HG03378 (cell line): ENCODE measurements around the gene ABCC3.

ENCODE experiments used
- ATAC-seq: cut with Tn5 transposase; IDR thresholded peaks from one replicate; pipeline ENCODE4 v1.9.1; 2021; ENCODE audit warnings: mild to moderate bottlenecking, moderate library complexity; ENCODE audit not compliant: unreplicated experiment

ABCC3 gene, protein sequence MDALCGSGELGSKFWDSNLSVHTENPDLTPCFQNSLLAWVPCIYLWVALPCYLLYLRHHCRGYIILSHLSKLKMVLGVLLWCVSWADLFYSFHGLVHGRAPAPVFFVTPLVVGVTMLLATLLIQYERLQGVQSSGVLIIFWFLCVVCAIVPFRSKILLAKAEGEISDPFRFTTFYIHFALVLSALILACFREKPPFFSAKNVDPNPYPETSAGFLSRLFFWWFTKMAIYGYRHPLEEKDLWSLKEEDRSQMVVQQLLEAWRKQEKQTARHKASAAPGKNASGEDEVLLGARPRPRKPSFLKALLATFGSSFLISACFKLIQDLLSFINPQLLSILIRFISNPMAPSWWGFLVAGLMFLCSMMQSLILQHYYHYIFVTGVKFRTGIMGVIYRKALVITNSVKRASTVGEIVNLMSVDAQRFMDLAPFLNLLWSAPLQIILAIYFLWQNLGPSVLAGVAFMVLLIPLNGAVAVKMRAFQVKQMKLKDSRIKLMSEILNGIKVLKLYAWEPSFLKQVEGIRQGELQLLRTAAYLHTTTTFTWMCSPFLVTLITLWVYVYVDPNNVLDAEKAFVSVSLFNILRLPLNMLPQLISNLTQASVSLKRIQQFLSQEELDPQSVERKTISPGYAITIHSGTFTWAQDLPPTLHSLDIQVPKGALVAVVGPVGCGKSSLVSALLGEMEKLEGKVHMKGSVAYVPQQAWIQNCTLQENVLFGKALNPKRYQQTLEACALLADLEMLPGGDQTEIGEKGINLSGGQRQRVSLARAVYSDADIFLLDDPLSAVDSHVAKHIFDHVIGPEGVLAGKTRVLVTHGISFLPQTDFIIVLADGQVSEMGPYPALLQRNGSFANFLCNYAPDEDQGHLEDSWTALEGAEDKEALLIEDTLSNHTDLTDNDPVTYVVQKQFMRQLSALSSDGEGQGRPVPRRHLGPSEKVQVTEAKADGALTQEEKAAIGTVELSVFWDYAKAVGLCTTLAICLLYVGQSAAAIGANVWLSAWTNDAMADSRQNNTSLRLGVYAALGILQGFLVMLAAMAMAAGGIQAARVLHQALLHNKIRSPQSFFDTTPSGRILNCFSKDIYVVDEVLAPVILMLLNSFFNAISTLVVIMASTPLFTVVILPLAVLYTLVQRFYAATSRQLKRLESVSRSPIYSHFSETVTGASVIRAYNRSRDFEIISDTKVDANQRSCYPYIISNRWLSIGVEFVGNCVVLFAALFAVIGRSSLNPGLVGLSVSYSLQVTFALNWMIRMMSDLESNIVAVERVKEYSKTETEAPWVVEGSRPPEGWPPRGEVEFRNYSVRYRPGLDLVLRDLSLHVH (N-terminal part only)

DNA sequence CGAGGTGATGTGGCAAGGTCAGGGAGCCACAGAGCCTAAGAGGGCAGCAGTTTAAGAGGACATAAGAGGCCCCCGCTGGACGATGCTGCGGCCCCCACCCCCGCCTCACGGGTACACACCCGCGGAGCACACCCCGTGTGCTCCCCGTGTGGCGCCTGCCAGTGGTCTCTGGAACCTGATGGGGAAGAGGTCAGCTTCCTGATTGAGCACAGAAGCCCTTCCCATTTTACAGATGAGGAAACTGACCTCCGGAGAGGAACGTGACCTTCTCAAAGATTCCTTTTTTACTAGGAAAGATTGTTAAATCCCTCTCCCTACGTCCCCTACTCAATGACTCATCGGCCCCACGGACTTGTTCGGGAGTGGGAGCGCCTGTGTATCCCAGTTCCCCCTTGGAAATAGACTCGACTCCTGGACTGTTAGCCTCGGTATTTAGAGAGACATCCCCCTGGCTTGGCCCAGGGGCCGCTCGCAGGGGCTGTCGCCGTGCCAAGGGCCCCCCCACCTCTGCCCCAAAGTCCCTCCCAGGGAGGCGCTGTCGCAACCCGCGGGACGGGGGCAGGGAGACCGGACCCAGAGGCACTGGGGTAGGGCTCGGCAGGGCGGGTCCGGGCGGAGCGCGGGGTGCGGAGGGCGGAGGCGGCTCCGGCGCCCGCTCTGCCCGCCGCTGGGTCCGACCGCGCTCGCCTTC is at the start of gene ABCC3:
Gene ABCC3 (plus strand): TSS at position 658 of the 691 bp plus-strand sequence. CDS start 56 bp downstream, outside the sequence.
- ATAC-seq = no peak

GRCh38 chr17:50585346-50585745 is 49.3 kb upstream of the ABCC3 start:
- no peak for ATAC-seq

DNA sequence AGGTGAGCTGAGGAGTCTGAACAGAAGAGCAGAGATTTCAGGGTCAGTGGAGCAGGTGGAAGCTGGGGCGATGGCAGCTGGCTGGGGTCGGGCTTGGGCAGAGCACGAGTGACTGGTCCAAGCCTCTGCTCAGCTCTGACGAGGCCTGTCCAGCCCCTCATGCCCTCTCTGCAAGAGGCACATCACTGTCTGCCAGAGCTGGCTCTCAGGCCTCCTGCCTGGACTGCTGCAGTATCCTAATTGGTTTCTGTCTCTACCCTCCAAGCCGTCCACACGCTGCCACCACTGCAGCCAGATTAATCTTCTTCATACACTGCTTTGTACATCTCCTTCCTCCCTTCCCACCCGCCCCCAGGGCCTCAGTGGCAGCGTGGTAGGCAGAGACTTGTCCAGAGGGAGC is 48.8 kb upstream of the ABCC3 start:
- no peak for ATAC-seq

- no peak for ATAC-seq
Observed at GRCh38 chr17:50586421-50587247, 48.0 kb upstream of the ABCC3 start.

DNA sequence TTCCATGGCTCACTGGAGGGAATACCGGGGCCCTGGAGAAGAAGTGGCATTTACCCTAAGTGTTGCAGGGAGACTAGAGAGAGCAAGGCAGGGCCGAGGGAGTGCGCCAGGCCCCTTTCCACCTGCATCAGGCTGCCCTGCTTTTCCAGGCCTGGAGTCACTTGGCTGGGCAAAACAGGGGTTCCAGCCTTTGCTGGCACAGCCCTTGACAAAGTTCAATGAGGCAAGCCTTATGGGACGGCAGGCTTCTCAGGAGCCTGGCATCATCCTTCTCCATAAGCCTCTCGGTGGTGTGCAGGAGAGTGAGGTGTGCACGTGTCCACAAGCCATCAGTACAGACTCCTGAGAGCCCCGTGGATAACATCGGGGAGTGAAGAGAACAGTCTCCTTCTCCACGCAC is 47.1 kb upstream of the ABCC3 start:
- no peak for ATAC-seq

- ATAC-seq = no peak
Observed at GRCh38 chr17:50588391-50589049, 46.2 kb upstream of the ABCC3 start.

DNA sequence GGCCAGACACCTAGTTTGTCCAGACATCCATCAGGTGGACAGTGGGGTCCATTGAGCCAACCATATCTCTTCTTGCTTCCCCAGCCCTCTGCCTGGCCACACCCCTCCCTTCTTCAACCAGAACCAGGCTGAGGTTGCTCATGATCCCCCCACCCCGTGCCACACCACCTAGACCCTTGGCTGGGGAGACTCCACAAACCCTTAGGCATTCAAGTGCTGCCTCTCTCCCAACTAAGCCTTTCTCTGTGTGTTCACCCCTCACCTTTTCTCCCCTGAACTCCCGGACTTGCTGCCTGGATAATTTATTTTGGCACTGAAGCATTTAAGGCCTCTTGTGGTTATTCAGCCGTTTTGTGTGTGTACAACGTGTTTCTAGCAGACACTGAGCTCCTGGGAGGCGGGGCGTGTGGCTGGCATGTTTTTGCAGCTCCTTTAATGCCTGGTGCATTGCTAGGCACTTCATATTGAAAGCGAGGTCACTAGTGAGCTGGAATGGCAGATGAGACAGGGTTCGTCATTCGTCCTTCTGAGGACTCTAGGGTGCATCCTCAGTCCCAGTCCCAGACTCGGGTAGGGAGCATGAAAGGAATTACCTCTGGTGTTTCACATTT is 45.5 kb upstream of the ABCC3 start:
- no peak for ATAC-seq

GRCh38 chr17:50590946-50591737 is 43.5 kb upstream of the ABCC3 start:
- ATAC-seq = no peak

DNA sequence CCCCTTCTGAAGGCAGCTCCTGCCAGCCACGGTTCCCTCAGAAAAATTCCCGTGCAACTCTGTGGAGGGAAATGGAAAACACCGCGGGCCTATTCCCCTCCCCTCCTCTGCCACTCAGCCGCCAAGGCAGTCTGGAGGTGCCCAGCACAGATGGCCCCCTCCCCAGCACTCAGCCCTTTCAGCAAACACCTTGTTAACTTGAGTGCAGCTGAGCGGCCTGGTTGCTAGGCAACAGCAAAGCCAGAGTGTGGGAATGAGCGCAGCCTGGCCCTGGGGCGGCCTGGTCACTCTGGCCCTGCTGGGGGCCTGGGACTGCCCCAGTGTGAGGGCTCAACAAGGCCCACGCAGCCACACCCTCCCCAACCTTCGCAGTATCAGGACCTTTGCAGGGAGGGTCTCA is 41.4 kb upstream of the ABCC3 start:
- ATAC-seq = no peak

DNA sequence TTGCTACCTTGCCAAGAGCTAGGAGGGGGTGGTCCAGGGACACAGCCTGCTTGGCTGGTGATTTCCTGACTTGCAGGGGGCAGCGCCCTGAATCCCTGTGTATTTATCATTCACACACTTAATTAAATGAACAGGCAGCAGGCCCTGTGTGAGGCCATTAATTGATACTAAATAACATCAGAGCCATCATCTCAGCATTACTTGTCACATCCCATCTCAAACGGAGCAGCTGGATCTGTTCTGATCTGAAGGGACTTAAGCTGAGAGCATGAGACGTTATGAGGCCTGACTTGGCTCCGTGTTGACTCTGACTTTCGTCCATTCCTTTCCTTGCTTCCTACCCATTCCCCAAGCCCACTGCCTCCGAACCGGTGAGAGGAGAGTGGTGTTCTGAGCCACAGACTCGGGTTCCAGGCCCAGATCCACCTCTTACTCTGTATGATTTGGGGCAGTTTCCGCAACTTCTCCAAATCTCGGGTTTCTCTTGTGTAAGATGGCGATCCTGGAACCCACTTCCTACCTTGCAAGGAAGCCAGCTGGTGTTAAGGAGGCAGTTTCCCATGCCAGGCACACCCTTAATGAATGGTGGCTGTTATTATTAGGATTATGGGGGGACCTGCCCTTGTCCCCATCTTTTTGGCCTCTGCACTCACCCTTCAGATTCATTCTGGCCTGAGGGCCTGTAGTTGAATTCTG is 40.4 kb upstream of the ABCC3 start:
- ATAC-seq = no peak

DNA sequence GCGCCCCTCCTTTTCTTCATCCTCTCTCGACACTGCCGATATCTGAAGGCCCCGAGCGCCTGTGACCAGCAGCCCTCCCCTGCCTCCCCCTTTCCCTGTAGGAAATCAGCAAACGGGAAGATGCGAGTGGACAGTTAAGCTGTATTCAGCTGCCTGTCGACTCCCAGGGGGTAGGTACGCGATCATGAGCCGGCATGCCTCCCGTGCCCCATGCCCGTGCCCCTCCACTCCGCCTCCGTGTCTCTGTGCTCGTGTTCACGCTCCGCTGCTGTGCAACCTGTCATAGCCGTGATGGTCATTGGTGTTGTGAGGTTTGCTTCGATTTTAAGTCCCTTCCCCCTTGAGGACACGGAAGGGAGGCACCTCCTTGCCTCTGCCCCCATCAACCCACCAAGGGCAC is 39.8 kb upstream of the ABCC3 start:
- no peak for ATAC-seq

GRCh38 chr17:50596191-50597037 is 38.3 kb upstream of the ABCC3 start:
- no peak for ATAC-seq

- no peak for ATAC-seq
Observed at GRCh38 chr17:50598487-50598886, 36.2 kb upstream of the ABCC3 start.

GRCh38 chr17:50599606-50600005 is 35.1 kb upstream of the ABCC3 start:
- ATAC-seq = no peak

- no peak for ATAC-seq
Observed at GRCh38 chr17:50601823-50602375, 32.8 kb upstream of the ABCC3 start.

DNA sequence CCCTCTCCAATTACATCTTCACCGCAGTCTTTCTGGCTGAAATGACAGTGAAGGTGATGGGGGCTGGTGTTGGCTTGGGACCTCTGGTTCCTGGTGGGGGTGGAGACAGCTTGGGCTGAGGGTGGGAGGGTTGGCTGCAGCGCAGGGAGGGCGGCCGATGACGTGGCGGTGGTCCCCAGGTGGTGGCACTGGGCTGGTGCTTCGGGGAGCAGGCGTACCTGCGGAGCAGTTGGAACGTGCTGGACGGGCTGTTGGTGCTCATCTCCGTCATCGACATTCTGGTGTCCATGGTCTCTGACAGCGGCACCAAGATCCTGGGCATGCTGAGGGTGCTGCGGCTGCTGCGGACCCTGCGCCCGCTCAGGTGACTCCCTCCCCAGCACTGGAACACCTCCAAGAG is 31.8 kb upstream of the ABCC3 start:
- no peak for ATAC-seq
